EH (cell line): ENCODE measurements around the gene SPINK5.
A peak's percentile ranks its signal among the peaks of the same experiment; 100 is the strongest.

Source experiments
- DNase-seq: peaks from one replicate; pipeline ENCODE4 v3.0.0-alpha.2; 2015; ENCODE audit warnings: low read depth

The SPINK5 gene

GRCh38 chr5:148177207-148177606, 113.4 kb downstream of the SPINK5 start:
- DNase-seq = no peak

- peak; percentile 58 for DNase-seq
Measured at GRCh38 chr5:148179234-148179824, 115.5 kb downstream of the SPINK5 start.

GRCh38 chr5:148186248-148187003, 122.6 kb downstream of the SPINK5 start:
- DNase-seq = peak; percentile 8
